GM06990 (cell line): ENCODE data around the gene GNB3.

Experiments used
- DNase-seq: peaks from one replicate; pipeline ENCODE4 v3.0.0-alpha.2; 2011; ENCODE audit not compliant: insufficient read length; ENCODE audit errors: extremely low read depth
- H3K27me3 ChIP-seq: replicated peaks from 2 replicates; pipeline ENCODE4 v1.6.0; 2011; ENCODE audit warnings: low read length; ENCODE audit not compliant: control insufficient read depth, insufficient read depth
- H3K36me3 ChIP-seq: 2 replicates; pipeline ENCODE4 v1.5.1; 2011; ENCODE audit warnings: low read length; ENCODE audit not compliant: control insufficient read depth, insufficient read depth
- H3K4me3 ChIP-seq: replicated peaks from 2 replicates; pipeline ENCODE4 v1.5.1; 2011; ENCODE audit warnings: low read depth, mild to moderate bottlenecking, control low read depth, low read length
- CTCF ChIP-seq: IDR thresholded peaks from 2 replicates; pipeline ENCODE4 v1.5.1; 2011; ENCODE audit warnings: low read length, control low read depth, mild to moderate bottlenecking, inconsistent platforms; ENCODE audit not compliant: insufficient read depth, poor library complexity, severe bottlenecking

The GNB3 gene

GRCh38 chr12:6849976-6850560, 9.3 kb downstream of the GNB3 start:
- no peak for TF ChIP-seq CTCF
- H3K36me3 ChIP-seq: peaks cover 7% of the 10 kb centered on the region

GRCh38 chr12:6850796-6851152, 10.0 kb downstream of the GNB3 start:
- Histone ChIP-seq H3K36me3 (peaks cover 12% of the 10 kb centered on the region), H3K27me3 (no peaks in the 10 kb centered on the region), H3K4me3 (peak overlapping the region; percentile 95)
- no peak for DNase-seq
- no peak for TF ChIP-seq CTCF

More at GRCh38 chr12:6849976-6850560, 9.3 kb downstream of the GNB3 start:
- no peak for DNase-seq
- Histone ChIP-seq H3K4me3 (peak overlapping the region; percentile 95), H3K27me3 (no peaks in the 10 kb centered on the region)

GRCh38 chr12:6851153-6851920, 10.6 kb downstream of the GNB3 start, which contains the start of gene CDCA3:
Gene CDCA3 (minus strand): TSS chr12:6851286. CDS start chr12:6850952, 334 bp downstream.
- Histone ChIP-seq H3K4me3 (peak within 1 kb of the TSS; percentile 95), H3K27me3 (no peaks in the 10 kb centered on the region), H3K36me3 (peaks cover 14% of the 10 kb centered on the region)
- DNase-seq: peak; percentile 88
- no peak for TF ChIP-seq CTCF

GRCh38 chr12:6851921-6852650, 11.4 kb downstream of the GNB3 start, which contains the start of gene USP5:
Gene USP5 (plus strand): TSS chr12:6852150. CDS start chr12:6852180, 30 bp downstream.
- H3K4me3 ChIP-seq: peak within 1 kb of the TSS; percentile 95
- peak; percentile 100 for DNase-seq
- TF ChIP-seq CTCF: no peak
- H3K27me3 ChIP-seq: no peaks in the 10 kb centered on the region
- H3K36me3 ChIP-seq: peaks cover 18% of the 10 kb centered on the region

GRCh38 chr12:6852651-6853354, 12.1 kb downstream of the GNB3 start:
- peak; percentile 51 for DNase-seq
- Histone ChIP-seq H3K4me3 (peak overlapping the region; percentile 80), H3K36me3 (peaks cover 23% of the 10 kb centered on the region), H3K27me3 (no peaks in the 10 kb centered on the region)
- no peak for TF ChIP-seq CTCF
